ENCODE data around the gene CDX1.

CDX1 gene

GRCh38 chr5:150138551-150139265 is 27.9 kb upstream of the CDX1 start:
- Mint-ChIP-seq H3K27ac (peak overlapping the region in 1 of 2 donors; percentile 32), H3K9me3 (no peaks in the 10 kb centered on the region), H3K27me3 (no peaks in the 10 kb centered on the region), H3K4me3 (no peak overlapping the region), H3K4me1 (no peaks in the 10 kb centered on the region)
- DNase-seq: no peak
- ATAC-seq: no peak

DNA sequence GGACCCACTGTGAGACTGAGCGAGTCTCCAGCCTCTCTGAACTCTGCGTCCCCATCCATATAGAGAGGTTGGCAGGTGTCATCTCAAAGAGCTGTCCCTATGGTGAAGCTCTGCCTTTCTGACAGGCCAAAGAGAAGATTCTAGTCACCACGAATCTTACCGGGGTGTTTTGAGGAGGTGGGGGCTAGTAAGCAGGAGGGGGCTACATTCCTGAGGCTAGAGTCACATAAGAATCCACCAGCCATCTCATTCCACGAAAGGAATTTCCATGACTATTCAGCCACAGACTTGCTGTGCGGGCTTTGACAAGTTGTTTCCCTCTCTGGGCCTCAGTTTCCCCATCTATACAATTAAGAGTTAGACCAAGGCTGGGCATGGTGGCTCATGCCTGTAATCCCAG is 27.2 kb upstream of the CDX1 start:
- H3K4me3 Mint-ChIP-seq: no peak overlapping the region
- H3K27ac Mint-ChIP-seq: no peak overlapping the region
- H3K9me3 Mint-ChIP-seq: no peaks in the 10 kb centered on the region
- DNase-seq (no peak), ATAC-seq (no peak)
- H3K4me1 Mint-ChIP-seq: no peaks in the 10 kb centered on the region
- no peaks in the 10 kb centered on the region for H3K27me3 Mint-ChIP-seq

GRCh38 chr5:150140830-150141229 is 25.7 kb upstream of the CDX1 start:
- no peak for DNase-seq
- no peak for ATAC-seq
- no peak overlapping the region for H3K4me3 Mint-ChIP-seq
- no peaks in the 10 kb centered on the region for H3K9me3 Mint-ChIP-seq
- H3K27ac Mint-ChIP-seq: no peak overlapping the region
- no peaks in the 10 kb centered on the region for H3K4me1 Mint-ChIP-seq
- no peaks in the 10 kb centered on the region for H3K27me3 Mint-ChIP-seq

DNA sequence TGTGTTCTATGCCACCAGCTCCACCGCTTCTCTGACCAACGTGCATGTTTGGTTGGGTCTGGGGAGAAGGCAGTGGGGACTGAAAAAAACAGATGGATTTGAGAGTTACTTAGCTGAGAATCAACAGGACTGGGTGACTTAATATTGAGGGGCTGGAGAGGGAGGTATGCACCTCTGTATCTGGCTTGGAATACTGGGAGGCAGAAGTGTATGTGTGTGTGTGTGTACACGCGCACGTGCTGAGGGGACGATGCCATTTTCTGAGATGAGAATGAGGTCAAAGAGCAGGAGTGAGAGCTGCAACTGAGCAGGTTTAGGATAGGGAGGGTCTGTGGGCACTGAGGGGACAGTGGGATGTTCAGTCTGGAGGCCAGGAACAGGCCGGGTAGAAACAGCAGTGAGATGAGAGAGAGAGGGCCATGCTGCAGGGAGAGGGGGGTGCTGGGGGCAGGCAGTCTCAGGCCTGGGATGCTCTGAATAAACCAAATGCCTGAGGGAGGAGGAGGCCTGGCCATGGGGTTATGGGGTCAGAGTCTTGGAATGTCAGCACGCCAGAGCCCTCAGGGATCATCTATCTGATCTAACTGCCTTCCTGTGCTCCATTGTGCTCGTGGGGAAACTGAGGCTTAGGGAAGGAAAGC is 24.9 kb upstream of the CDX1 start:
- Mint-ChIP-seq H3K4me1 (no peaks in the 10 kb centered on the region), H3K4me3 (no peak overlapping the region), H3K9me3 (no peaks in the 10 kb centered on the region), H3K27ac (peak overlapping the region in 1 of 2 donors; percentile 10), H3K27me3 (no peaks in the 10 kb centered on the region)
- DNase-seq (no peak), ATAC-seq (no peak)

GRCh38 chr5:150142185-150142958 is 24.2 kb upstream of the CDX1 start:
- ATAC-seq: no peak
- H3K27ac Mint-ChIP-seq: no peak overlapping the region
- no peaks in the 10 kb centered on the region for H3K9me3 Mint-ChIP-seq
- no peak overlapping the region for H3K4me3 Mint-ChIP-seq
- no peaks in the 10 kb centered on the region for H3K27me3 Mint-ChIP-seq
- no peak for DNase-seq
- H3K4me1 Mint-ChIP-seq: no peaks in the 10 kb centered on the region

- no peak for ATAC-seq
Observed at GRCh38 chr5:150142959-150143349, 23.6 kb upstream of the CDX1 start.

GRCh38 chr5:150143350-150144245 is 23.0 kb upstream of the CDX1 start:
- Mint-ChIP-seq H3K27me3 (no peaks in the 10 kb centered on the region), H3K4me3 (no peak overlapping the region), H3K4me1 (no peaks in the 10 kb centered on the region), H3K9me3 (no peaks in the 10 kb centered on the region), H3K27ac (no peak overlapping the region)
- DNase-seq: no peak
- ATAC-seq: no peak

More at GRCh38 chr5:150142959-150143349, 23.6 kb upstream of the CDX1 start:
- Mint-ChIP-seq H3K27me3 (no peaks in the 10 kb centered on the region), H3K9me3 (no peaks in the 10 kb centered on the region), H3K4me3 (no peak overlapping the region), H3K4me1 (no peaks in the 10 kb centered on the region), H3K27ac (peak overlapping the region in 1 of 2 donors; percentile 32)
- no peak for DNase-seq

DNA sequence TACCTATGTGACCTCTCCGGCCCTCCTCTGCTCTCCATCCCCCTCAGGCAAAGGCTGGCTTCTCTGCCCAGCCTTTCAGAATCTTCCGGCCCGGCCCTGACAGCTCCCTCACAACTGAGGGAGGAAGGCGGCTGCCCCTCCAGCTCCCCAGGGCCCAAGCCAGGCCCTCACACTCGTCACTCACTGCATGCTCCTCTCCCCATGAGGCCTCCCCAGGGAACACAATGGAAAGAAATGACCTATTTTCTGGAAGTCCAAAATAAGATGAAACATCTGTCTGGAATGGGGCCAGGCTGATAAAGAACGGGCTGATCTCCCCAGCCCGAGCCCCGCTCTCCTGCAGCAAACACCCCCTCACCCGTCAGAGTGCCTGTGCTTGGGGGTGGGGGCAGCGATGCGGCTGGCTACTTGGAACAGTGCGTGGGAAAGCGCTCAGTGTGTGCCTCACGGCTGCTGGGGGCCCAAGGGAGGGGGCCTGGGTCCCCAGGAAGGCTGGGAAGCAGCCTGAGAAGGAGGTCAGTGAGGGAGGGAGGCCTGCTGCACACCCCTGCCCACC is 22.3 kb upstream of the CDX1 start:
- Mint-ChIP-seq H3K27me3 (no peaks in the 10 kb centered on the region), H3K9me3 (no peaks in the 10 kb centered on the region), H3K4me1 (no peaks in the 10 kb centered on the region), H3K4me3 (no peak overlapping the region), H3K27ac (peak overlapping the region in 1 of 2 donors; percentile 22)
- DNase-seq (no peak), ATAC-seq (no peak)

DNA sequence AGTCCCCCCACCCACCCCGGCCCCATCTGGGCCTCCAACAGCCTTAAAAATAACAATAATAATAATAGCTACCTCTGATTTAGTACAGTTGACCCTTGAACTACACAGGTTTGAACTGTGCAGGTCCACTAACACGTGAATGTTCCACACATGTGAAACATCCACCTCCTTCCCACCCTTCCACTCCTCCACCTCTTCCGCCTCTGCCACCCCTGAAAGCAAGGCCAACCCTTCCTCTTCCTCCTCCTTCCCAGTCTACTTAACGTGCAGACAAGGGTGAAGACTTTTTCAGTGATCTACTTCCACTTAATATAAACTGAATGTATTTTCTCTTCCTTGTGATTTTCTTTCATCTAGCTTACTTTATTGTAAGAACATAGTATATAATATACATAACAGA is 21.7 kb upstream of the CDX1 start:
- no peak overlapping the region for H3K27ac Mint-ChIP-seq
- H3K4me3 Mint-ChIP-seq: no peak overlapping the region
- ATAC-seq (no peak), DNase-seq (no peak)
- H3K9me3 Mint-ChIP-seq: no peaks in the 10 kb centered on the region
- H3K4me1 Mint-ChIP-seq: no peaks in the 10 kb centered on the region
- H3K27me3 Mint-ChIP-seq: no peaks in the 10 kb centered on the region

DNA sequence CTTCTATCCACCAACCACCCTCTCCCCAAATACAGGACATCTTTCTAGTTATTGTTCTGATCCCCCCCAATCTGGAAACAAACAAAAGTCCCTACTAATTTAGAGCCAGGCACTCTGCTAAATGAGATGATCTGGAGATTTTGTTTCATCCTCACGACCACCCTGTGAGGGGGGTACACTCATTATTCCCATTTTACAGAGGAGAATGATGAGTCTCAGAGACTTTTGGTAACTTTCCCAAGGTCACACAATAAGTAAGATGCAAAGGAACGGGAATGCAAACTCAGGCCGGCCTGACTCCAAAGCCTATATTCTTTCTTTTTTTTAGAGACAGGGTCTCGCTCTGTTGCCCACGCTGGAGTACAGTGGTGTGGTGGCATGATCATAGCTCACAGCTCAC is 20.3 kb upstream of the CDX1 start:
- ATAC-seq: no peak
- DNase-seq: no peak
- no peaks in the 10 kb centered on the region for H3K27me3 Mint-ChIP-seq
- no peaks in the 10 kb centered on the region for H3K4me1 Mint-ChIP-seq
- H3K27ac Mint-ChIP-seq: no peak overlapping the region
- no peaks in the 10 kb centered on the region for H3K9me3 Mint-ChIP-seq
- no peak overlapping the region for H3K4me3 Mint-ChIP-seq

DNA sequence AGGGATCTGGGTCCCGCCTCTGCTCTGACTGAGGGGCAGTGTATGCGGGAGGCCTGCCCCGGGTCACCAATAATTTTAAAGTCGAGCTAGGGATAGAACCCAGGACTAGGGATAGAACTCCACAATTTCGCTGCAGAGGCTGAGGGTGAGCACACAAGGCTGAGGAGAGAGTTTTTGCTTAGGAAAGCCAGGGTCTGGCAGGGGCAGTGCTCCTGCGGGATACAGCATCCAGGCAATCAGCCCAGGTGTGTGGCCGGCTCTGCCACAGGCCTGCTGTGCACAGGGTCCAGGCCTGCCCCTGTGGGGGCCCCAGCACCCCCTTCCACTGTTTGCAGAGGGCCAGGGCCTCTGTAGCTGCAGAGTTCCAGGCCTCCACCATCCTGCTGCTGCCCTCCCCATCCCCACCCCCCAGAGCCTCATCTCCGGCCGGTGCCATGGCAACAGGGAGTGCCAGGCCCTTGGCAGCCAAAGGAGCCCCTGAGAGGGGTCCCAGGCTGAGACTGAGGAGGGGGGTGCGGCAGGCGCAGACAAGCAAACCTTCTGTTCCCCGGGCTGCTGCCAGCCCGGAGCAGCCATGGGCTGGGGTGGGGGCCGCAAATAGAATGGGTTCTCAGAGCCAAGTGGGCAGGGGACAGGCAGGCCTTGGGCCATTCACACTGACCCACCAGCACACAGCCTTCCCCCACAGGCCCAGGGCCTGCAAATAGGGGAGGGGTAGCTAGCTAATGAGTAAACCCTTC is 19.5 kb upstream of the CDX1 start:
- Mint-ChIP-seq H3K4me1 (no peaks in the 10 kb centered on the region), H3K9me3 (no peaks in the 10 kb centered on the region), H3K4me3 (no peak overlapping the region), H3K27me3 (no peaks in the 10 kb centered on the region), H3K27ac (no peak overlapping the region)
- ATAC-seq (peak; percentile 10), DNase-seq (no peak)

GRCh38 chr5:150147670-150148069 is 18.9 kb upstream of the CDX1 start:
- H3K27me3 Mint-ChIP-seq: no peaks in the 10 kb centered on the region
- no peaks in the 10 kb centered on the region for H3K4me1 Mint-ChIP-seq
- no peaks in the 10 kb centered on the region for H3K9me3 Mint-ChIP-seq
- no peak for DNase-seq
- ATAC-seq: no peak
- no peak overlapping the region for H3K4me3 Mint-ChIP-seq
- H3K27ac Mint-ChIP-seq: no peak overlapping the region

DNA sequence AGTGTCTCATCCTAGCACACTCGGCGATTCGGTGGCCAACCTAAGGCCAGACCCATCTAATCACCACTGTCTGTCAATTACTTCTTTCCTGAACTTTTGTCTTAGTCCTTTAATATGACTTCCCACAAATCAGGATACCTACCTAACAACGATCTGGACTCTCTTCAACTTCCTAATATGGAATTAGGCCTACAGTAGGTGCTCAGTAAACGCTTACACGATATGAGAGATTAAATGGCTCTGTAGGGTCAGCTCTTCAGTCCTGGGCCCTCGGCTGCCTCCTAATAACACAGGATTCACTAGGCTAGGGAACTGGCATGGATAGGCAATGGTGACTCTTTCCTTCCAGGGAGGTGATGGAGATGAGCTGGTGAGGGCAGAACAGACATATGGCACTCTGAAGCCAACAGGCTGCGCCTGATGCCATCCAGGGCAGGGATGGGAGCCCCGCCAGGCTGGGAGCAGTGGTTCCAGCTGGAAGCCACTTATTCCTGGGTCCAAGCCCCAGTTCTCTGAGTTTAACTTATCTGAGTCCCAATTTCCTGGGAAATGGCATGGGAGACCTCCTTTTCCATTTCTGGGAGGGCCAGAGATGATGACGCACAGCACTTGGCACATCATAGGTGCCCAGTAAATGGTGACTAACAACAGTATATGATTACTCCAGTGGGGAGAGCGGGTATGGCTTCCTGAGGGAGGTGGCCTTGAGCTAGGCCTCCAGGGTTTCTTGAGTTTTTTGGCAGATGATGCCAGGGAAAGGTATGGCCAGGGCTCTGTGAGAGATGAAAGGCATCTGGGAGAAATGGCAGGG is 18.3 kb upstream of the CDX1 start:
- Mint-ChIP-seq H3K27me3 (peaks cover under 1% of the 10 kb centered on the region), H3K9me3 (no peaks in the 10 kb centered on the region), H3K4me3 (no peak overlapping the region), H3K4me1 (no peaks in the 10 kb centered on the region), H3K27ac (no peak overlapping the region)
- ATAC-seq (no peak), DNase-seq (no peak)

GRCh38 chr5:150149618-150150017 is 17.0 kb upstream of the CDX1 start:
- Mint-ChIP-seq H3K9me3 (no peaks in the 10 kb centered on the region), H3K4me1 (peaks cover 5% of the 10 kb centered on the region), H3K27ac (no peak overlapping the region), H3K27me3 (peaks cover 13% of the 10 kb centered on the region), H3K4me3 (no peak overlapping the region)
- DNase-seq (no peak), ATAC-seq (peak; percentile 38)

Measured in stimulated activated naive CD8-positive, alpha-beta T cell treated with anti-CD3 and anti-CD28 coated beads, Interleukin-15, amount 100 ng/mL, for 72 hours (primary cell).